Astrocyte of the spinal cord (primary cell): ENCODE measurements around the gene ZNF236.

Source experiments
- DNase-seq: peaks from one replicate; pipeline ENCODE4 v3.0.0; 2011; ENCODE audit warnings: low read depth, low spot score
- H3K4me3 ChIP-seq: 2 replicates; pipeline ENCODE4 v1.5.1; 2011; ENCODE audit warnings: low read depth, mild to moderate bottlenecking, low read length, moderate library complexity
- in situ Hi-C: cut with HindIII; loops from 2 replicates; pipeline ENCODE4 v1.10.0; 2017; ENCODE audit warnings: low sequenced_read_pairs
- TF ChIP-seq, protein P1 (sequence below): IDR thresholded peaks from 2 replicates; pipeline ENCODE4 v1.5.1; 2012; ENCODE audit warnings: low read depth, mild to moderate bottlenecking, low read length, inconsistent platforms

Gene ZNF236

GRCh38 chr18:76895498-76895897 lies 73.1 kb downstream of the ZNF236 start:
- H3K4me3 ChIP-seq = no peak overlapping the region
- DNase-seq = no peak
- in situ Hi-C loops = no loop called here
- TF ChIP-seq, protein P1, sequence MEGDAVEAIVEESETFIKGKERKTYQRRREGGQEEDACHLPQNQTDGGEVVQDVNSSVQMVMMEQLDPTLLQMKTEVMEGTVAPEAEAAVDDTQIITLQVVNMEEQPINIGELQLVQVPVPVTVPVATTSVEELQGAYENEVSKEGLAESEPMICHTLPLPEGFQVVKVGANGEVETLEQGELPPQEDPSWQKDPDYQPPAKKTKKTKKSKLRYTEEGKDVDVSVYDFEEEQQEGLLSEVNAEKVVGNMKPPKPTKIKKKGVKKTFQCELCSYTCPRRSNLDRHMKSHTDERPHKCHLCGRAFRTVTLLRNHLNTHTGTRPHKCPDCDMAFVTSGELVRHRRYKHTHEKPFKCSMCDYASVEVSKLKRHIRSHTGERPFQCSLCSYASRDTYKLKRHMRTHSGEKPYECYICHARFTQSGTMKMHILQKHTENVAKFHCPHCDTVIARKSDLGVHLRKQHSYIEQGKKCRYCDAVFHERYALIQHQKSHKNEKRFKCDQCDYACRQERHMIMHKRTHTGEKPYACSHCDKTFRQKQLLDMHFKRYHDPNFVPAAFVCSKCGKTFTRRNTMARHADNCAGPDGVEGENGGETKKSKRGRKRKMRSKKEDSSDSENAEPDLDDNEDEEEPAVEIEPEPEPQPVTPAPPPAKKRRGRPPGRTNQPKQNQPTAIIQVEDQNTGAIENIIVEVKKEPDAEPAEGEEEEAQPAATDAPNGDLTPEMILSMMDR = no peak

DNA sequence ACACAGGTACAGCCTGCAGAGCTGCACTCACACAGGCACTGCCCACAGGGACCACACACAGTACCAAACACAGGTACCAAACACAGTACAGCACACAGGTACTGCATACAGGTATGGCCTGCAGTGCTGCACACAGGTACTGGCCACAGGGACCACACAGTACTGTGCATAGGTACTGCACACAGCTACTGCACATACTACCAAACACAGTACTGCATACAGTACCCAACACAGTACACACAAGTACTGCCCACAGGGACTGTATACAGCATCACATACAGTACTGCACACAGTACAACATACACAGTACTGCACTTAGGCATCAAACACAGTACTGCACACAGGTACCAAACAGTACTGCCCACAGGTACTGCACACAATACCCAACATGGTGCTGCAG lies 74.3 kb downstream of the ZNF236 start:
- in situ Hi-C loops = no loop called here
- H3K4me3 ChIP-seq = no peak overlapping the region
- TF ChIP-seq, protein P1 = no peak
- DNase-seq = no peak

GRCh38 chr18:76897257-76897656 lies 74.9 kb downstream of the ZNF236 start:
- H3K4me3 ChIP-seq = no peak overlapping the region
- in situ Hi-C loops = no loop called here
- TF ChIP-seq, protein P1 = no peak
- DNase-seq = no peak

DNA sequence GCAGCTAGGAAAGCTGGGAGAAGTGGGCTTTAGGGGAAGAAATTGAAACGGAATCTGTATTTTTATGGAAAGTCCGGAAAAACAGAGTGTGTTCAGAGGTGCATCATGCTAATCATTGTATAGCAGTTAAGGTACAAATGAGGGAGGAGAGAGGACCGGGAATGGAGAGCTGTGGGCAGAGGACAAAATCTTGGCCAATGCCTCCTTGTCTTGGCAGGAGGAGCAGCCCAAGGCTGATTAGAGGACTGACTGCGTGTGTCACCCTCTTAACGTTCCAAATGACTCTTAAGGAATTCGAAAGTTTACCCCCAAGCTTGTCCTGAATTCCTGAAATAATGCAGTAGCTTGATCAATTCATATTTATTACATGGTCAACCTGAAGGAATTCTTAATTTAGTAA lies 81.0 kb downstream of the ZNF236 start:
- no peak for DNase-seq
- H3K4me3 ChIP-seq = no peak overlapping the region
- in situ Hi-C loops = no loop called here
- TF ChIP-seq, protein P1 = no peak

DNA sequence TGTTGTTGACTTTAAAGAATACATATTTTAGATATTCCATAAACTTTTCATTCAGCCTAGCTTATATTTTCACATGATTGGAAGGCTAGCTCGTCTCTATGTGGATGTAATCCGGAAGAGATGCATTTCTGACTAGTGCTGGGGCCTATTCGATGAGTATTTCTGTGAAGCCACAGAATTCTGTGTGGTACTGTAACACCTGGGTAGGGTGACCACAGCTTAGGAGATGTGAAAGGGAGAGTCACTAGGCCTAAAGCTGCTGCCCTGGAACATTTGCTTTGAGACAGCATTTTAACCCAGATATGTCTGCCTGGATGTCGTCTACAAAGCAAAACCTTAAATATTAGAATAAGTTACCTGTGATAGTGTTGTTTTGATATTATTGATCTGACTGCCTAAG lies 83.5 kb downstream of the ZNF236 start:
- TF ChIP-seq, protein P1 = no peak

GRCh38 chr18:76908277-76908676 lies 85.9 kb downstream of the ZNF236 start:
- TF ChIP-seq, protein P1 = no peak
- no peak overlapping the region for H3K4me3 ChIP-seq
- no peak for DNase-seq
- in situ Hi-C loops = no loop called here

More for the DNA sequence above, 83.5 kb downstream of the ZNF236 start:
- H3K4me3 ChIP-seq = no peak overlapping the region
- DNase-seq = no peak
- in situ Hi-C loops = no loop called here

DNA sequence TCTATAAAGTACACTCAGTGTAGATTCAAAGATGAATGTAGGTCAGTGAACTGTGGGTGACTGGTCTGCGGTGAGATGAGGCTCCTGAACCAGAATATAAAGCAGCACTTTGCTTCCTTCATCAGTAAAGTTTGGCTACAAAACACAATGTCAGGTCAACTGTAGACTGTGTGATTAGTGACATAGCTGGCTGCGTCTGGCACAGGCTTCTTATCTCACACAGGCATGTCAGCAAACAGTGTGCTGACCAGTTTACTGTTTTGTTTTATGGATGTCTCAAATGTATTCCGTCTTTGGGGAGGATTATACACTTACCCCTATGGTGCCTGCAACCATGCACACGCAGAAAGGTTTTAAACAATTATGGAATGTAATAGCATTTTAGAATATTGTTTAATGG lies 87.1 kb downstream of the ZNF236 start:
- DNase-seq = no peak
- in situ Hi-C loops = no loop called here
- no peak overlapping the region for H3K4me3 ChIP-seq
- TF ChIP-seq, protein P1 = no peak
